ENCODE data around the gene WDR43.
A peak's percentile ranks its signal among the peaks of the same experiment; 100 is the strongest.

The WDR43 gene

DNA sequence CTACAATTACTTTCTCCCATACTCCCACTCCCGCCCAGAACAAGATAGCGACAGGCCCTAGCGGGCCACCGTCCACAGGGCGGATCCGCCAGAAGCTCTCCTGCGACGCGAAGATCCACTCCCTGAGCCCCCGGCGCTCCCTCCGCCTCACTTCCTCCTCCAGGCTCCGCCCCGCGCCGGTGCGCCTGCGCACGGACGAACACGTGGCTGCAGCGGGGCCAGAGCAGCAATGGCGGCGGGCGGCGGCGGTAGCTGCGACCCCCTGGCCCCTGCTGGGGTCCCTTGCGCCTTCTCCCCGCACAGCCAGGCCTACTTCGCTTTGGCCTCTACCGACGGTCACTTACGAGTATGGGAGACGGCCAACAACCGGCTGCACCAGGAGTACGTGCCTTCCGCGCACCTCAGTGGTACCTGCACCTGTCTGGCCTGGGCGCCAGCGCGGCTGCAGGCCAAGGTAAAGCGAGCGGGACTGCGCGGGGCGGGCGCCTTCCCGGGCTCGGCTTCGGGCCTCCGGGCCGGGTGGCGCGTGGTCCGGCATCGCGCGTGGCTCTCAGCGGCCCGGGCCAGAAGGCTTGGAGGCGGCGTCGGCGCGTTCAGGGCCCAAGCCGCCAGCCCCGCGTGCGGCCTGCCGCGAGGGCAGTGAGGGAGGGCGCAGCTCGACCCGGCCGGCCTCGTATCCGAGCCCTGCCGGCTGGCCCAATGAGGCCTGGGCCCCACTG is at the start of gene WDR43:
Gene WDR43, plus strand, starts transcription at position 198 of the 719 bp plus-strand sequence. Its CDS starts 32 bp downstream, at position 230.
- DNase-seq (ENCODE audit: low read depth), result peak; percentile 98

- no peak for DNase-seq (ENCODE audit: low read depth)
These were observed 39.3 kb upstream of the WDR43 start for GRCh38 chr2:28855193-28855592.

DNA sequence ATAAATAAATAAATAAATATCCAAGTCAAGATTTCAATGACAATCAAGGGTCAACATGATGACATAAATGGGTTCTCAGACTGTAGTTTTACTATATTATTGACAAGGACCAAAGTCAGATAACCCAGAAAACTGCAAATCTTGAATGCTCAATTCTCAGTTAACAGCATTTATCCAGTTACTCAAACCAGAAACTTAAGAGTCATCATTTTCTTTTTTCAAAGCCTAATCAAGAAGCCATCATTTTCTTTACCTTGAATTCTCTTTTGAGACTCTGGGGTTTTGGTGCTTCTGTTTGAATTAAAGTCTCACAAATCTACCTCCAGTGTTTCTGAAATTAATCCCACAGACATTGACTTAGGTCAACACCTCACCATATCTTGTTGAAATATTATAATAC is 38.5 kb upstream of the WDR43 start:
- no peak for DNase-seq (ENCODE audit: low read depth)

DNA sequence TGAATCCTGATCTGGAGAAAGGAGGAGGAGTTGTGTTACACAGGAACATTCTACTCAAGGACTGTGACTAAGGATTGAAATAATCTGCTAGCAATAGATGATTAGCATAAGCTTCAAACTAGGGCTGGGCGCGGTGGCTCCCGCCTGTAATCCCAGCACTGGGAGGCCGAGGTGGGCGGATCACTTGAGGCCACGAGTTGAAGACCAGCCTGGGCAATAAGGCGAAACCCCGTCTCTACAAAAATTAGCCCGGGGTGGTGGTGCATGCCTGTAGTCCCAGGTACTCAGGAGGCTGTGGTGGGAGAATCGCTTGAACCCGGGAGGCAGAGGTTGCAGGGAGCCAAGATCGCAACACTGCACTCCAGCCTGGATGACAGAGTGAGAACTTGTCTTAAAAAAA is 25.9 kb upstream of the WDR43 start:
- DNase-seq (ENCODE audit: low read depth), result no peak

DNA sequence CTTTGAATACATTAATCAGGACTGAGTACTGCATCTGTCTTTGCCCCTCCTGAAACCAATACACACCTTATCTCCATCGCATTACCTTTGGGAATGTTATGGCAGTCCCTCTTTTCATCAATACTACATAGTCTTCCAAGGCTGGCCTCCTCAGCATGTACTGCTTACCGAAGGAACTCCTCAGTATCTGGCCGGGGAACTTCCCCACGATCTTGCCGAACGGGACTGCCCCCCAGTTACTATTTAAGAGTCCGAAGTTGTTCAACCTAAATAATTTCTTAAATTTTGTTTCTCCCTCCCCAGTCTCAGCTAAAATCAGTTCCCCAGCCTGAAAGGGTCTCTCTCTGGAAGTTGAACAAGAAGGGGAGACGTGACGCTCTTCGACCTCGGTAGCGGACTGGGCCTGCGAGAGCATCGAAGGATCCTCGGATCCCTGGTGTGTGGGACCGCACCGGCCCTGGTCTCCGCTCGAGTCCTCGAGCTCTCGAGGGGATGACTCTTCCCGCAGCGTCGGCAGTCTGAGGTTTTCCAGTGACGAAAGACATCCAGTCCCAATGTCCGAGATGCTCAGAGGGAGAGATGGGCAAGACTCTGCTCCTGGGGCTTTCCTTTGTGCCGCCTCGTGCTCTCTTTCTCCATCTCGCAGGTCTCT is 24.8 kb upstream of the WDR43 start:
- no peak for DNase-seq (ENCODE audit: low read depth)

DNA sequence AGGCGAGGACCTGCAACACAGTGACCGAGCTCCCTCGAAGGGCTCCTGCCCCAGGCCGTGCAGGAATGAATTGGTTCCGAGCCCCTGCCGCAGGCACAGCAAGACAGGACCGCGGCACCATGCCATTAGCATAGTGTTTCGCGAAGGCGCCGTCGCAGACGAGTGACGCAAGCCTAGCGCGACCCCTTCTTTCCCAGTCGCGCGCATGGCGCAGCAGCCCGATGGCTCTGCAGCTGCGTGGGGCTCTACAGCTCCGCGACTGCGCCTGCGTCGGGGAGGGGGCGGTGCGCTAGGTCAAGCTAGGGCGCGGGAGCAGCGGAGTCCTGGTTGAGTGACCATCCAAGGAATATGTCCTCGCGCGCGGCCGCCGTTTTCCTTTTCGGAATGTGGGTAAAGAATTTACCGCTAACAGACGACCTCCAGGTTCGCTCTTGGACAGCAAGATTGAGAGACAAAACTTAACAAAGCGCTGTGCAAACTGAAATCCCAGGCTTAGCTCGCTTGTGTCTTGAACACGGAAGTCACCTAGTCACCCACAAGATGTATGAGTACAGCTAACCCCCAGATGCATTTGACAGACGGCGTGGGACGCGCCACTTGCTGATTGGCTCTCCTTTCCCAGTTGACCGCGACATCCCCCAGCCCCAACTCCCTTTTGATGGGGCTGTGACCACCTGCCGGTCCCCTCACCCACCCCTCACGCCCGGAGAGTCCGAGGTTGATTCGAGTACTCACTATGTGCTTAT is 24.1 kb upstream of the WDR43 start, which contains the start of gene TRMT61B:
Gene TRMT61B, minus strand, starts transcription at position 164 of the 746 bp plus-strand sequence. Its CDS starts 32 bp downstream, at position 132.
- DNase-seq (ENCODE audit: low read depth), result peak; percentile 95

DNA sequence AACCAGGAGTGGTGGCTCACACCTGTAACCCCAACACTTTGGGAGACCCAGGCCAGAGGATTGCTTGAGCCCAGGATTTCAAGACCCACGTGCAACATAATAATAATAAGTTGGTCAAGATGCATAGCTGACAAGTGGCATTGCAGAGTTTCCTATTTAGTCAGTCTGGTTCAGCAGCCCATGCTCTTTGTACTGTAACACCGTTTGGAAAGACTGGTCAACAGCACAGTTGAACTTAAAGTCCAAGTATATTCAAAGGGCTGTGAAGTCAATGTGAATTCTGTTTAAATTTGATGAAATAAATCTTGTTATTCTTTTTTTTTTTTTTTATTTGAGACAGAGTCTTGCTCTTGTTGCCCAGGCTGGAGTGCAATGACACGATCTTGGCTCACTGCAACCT is 22.8 kb upstream of the WDR43 start:
- no peak for DNase-seq (ENCODE audit: low read depth)

DNA sequence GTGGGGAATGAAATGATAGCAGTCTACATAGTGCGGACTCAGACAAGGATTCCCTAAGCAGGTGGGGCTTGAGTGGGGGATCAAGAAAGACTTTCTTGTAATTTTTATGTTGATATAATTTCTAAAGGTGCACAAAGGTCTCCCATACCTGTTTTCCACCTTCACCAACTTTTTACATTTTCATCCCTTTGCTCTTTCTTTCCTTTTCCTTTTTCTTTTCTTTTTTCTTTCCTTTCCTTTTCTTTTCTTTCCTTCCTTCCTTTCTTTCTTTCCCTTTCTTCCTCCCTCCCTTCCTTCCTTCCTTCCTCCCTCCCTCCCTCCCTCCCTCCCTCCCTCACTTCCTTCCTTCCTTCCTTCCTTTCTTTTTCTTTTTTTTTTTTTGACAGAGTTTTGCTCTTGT is 14.3 kb upstream of the WDR43 start:
- DNase-seq (ENCODE audit: low read depth), result no peak

DNA sequence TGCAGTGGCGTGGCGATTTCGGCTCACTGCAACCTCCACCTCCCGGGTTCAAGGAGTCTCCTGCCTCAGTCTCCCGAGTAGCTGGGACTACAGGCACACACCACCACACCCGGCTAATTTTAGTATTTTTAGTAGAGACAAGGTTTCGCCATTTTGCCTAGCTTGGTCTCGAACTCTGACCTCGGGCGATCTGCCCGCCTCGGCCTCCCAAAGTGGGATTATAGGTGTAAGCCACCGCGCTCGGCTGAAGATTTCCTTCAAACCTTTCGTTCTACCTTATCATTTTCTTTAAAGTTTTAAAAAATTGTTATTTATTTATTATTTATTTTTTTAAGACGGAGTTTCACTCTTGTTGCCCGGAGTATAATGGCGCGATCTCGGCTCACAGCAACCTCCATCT is 979 bp upstream of the WDR43 start:
- no peak for DNase-seq (ENCODE audit: low read depth)

DNA sequence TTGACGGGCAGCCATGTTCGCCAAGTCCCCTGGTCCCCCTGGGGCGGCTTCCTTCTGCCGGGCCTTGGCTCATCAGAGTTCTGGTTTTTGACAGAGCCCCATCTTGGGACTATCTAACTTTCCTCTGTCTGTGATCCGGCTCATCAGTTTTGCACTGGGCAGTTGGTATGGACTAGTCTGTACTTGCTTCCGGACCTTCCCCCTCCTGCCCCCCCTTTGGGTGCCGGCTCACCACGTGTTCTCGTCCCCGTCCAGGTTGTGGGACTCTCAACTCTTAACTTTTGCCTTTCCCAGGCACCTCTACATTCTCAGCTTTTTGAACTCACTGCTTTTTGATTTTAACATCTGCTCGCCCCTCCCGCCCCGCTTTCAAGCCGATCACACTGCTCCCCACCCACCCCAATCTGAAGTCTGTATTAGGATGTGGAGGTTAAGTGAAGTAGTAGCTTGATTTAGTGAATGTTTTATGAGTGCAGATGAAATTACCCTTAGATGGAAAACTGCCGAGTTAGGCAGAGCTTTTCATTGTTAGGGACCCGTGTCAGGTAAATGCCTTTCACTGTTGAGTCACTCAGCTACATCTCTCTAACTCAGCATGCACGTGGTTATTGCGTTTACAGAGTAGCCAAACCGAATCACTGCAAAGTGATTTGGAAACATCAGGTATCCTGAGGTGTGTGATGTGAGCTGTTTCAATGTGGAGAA is 874 bp downstream of the WDR43 start:
- peak; percentile 28 for DNase-seq (ENCODE audit: low read depth)

- no peak for DNase-seq (ENCODE audit: low read depth)
These were observed 2.4 kb downstream of the WDR43 start for GRCh38 chr2:28896906-28897305.

- DNase-seq (ENCODE audit: low read depth), result no peak
These were observed 3.6 kb downstream of the WDR43 start for GRCh38 chr2:28898048-28898447.

DNA sequence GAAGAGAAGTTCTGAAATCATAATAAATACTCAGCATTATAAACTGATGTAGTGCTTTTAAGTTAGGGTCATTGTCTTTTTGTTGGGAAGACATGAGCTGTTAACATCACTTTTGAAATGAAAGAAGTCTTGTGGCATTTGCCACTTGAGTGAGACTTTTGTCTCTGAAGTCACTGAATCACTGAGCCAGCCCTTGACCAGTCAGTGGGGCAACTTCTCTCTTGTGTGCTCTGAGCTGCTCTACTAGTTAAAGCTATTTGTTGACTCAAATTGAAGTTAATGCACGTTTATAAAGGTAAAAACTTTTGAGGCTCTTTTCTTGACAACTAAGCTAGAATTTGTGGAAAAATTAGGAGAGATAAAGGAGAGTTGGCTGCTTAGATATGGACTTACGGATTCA is 6.7 kb downstream of the WDR43 start:
- DNase-seq (ENCODE audit: low read depth), result no peak

- no peak for DNase-seq (ENCODE audit: low read depth)
These were observed 7.4 kb downstream of the WDR43 start for GRCh38 chr2:28901841-28902240.

DNA sequence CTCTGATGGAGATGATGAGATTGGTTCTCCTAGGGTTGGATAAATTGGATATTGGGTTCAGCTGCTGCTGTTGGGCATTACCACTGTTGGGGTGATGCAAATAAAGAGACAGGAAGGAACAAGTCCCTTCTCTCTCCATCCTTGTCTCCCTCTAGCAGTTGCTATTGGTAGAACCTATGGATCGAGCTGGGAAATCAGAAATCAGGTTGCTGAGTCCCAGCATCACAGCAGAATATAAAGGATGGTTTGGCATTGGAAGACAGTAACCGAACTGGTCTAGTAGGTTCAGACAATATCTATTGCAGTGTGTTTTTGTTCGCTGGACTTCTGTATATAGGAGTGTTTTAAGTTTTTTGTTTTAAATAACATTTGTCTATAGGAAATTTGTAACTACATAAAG is 8.1 kb downstream of the WDR43 start:
- DNase-seq (ENCODE audit: low read depth), result no peak

GRCh38 chr2:28904295-28904694 is 9.8 kb downstream of the WDR43 start:
- DNase-seq (ENCODE audit: low read depth), result no peak

GRCh38 chr2:28904802-28905457 is 10.5 kb downstream of the WDR43 start:
- DNase-seq (ENCODE audit: low read depth), result no peak

- DNase-seq (ENCODE audit: low read depth), result no peak
These were observed 11.1 kb downstream of the WDR43 start for GRCh38 chr2:28905533-28905932.

- no peak for DNase-seq (ENCODE audit: low read depth)
These were observed 11.9 kb downstream of the WDR43 start for GRCh38 chr2:28906376-28906775.

DNA sequence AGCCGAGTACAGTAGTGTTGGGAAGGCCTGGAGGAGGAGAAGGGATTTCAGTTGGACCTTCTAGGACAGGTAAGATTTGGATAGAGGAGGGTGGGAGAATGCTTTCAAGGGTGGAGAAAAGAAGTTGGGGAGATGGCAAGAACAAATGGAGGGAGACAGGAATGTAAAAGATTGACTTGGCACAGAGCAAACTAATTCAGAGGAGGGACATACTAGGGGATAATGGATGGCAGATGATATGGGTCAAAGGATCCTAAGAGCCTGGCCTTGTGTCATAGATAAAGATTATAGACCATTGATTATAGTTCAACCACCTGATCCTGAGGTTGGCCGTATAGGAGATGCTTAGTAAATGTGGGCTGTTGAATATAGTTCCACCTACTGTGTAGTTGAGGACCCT is 12.4 kb downstream of the WDR43 start:
- DNase-seq (ENCODE audit: low read depth), result no peak

DNA sequence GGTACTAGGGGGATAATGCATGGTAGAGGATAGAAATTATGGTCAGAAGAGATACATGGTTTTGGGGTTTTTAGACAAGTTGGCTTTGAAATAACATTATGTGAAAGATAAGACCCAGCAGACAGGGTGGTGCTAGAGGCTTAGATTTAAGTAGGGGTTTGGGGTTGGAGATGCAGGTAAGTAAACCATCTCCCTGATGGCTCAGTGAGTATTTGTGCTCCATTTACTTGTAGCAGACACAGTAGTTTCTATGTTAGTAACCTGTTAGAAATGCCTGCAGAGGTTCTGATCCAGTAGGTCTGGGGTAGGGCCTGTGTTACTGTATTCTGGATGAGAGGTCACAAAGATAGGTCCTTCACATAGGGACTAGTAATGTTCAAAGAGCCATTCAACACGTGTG is 13.7 kb downstream of the WDR43 start:
- DNase-seq (ENCODE audit: low read depth), result no peak

All from stimulated activated CD8-positive, alpha-beta memory T cell treated with anti-CD3 and anti-CD28 coated beads, Interleukin-12 subunit alpha, Interleukin-12 subunit beta, amount 100 ng/mL, for 4 hours (primary cell).